Activated T-helper 2 cell treated with anti-CD3 and anti-CD28 coated beads, Interferon-gamma antibody, Interleukin-2, Interleukin-4, amounts not matched to agents 10 μg/mL and 5 μg/mL and 100 μg/mL, durations not matched to agents 14 hours and 24 hours and 36 hours (primary cell): ENCODE results near the gene IL10RB. TPM values are rescaled to one million over a fixed set of nuclear protein-coding genes. Genes with fewer than 3 reads are reported as not detected.
A peak's percentile ranks its signal among the peaks of the same experiment; 100 is the strongest.
"Not testable (repeated sequence)": the region's sequence is repeated elsewhere in the genome, so short reads cannot be mapped to it uniquely, and the experiment has no call there.

Source experiments
- DNase-seq: peaks from one replicate; pipeline ENCODE4 v3.0.0; 2021; ENCODE audit warnings: low spot score
- H3K27ac Mint-ChIP-seq: one replicate; pipeline ENCODE4 v1.8.0; 2021; ENCODE audit warnings: mixed read lengths
- H3K27me3 Mint-ChIP-seq: one replicate; pipeline ENCODE4 v1.8.0; 2021; ENCODE audit warnings: low read depth, mixed read lengths
- H3K36me3 Mint-ChIP-seq: one replicate; pipeline ENCODE4 v1.8.0; 2021; ENCODE audit warnings: low read depth, mixed read lengths
- H3K4me1 Mint-ChIP-seq: one replicate; pipeline ENCODE4 v1.8.0; 2021; ENCODE audit warnings: low read depth, mixed read lengths
- H3K4me3 Mint-ChIP-seq: one replicate; pipeline ENCODE4 v1.8.0; 2021; ENCODE audit warnings: low read depth, mild to moderate bottlenecking, moderate library complexity, mixed read lengths
- H3K9me3 Mint-ChIP-seq: one replicate; pipeline ENCODE4 v1.8.0; 2021; ENCODE audit warnings: mixed read lengths
- intact Hi-C: fragments of 100-400 bp; cut with micrococcal nuclease; formaldehyde crosslinking; loops from one replicate; pipeline ENCODE4 v1.15.1; 2023
- total RNA-seq: library from RNA; stranded (reverse); gene quantifications from 2 replicates; pipeline ENCODE4 v1.2.3, GENCODE V29; 2022

IL10RB gene
- 23.4 and 24.7 TPM in 2 replicates for total RNA-seq

GRCh38 chr21:33266050-33266788 lies at the start of gene IL10RB:
Gene IL10RB (plus strand): TSS chr21:33266367. CDS start chr21:33266466, 99 bp downstream.
- H3K27ac Mint-ChIP-seq: peak within 1 kb of the TSS; percentile 89
- peaks cover 66% of the 10 kb centered on the region for H3K36me3 Mint-ChIP-seq
- peak; percentile 62 for DNase-seq
- intact Hi-C loops: loop anchor here (2.0 to 5.0 kb wide), 3 partner anchors 59 to 169 kb away; partner anchors contain the start of gene IFNAR1
- H3K4me3 Mint-ChIP-seq: peak within 1 kb of the TSS; percentile 98
- no peaks in the 10 kb centered on the region for H3K27me3 Mint-ChIP-seq
- H3K4me1 Mint-ChIP-seq: peaks cover 32% of the 10 kb centered on the region
- H3K9me3 Mint-ChIP-seq: no peaks in the 10 kb centered on the region

- no peak for DNase-seq
- Mint-ChIP-seq H3K9me3 (peaks cover 12% of the 10 kb centered on the region), H3K27ac (no peak overlapping the region), H3K4me3 (no peak overlapping the region), H3K36me3 (peaks cover 18% of the 10 kb centered on the region), H3K27me3 (no peaks in the 10 kb centered on the region), H3K4me1 (peaks cover 58% of the 10 kb centered on the region)
- intact Hi-C loops: no loop called here
These were observed 49.0 kb upstream of the IL10RB start for GRCh38 chr21:33217138-33217520.

- Mint-ChIP-seq H3K27me3 (no peaks in the 10 kb centered on the region), H3K27ac (no peak overlapping the region), H3K4me1 (peaks cover 40% of the 10 kb centered on the region), H3K9me3 (peaks cover 12% of the 10 kb centered on the region), H3K4me3 (no peak overlapping the region), H3K36me3 (peaks cover 18% of the 10 kb centered on the region)
- DNase-seq: no peak
- intact Hi-C loops: no loop called here
These were observed 46.9 kb upstream of the IL10RB start for GRCh38 chr21:33219300-33219699.

DNA sequence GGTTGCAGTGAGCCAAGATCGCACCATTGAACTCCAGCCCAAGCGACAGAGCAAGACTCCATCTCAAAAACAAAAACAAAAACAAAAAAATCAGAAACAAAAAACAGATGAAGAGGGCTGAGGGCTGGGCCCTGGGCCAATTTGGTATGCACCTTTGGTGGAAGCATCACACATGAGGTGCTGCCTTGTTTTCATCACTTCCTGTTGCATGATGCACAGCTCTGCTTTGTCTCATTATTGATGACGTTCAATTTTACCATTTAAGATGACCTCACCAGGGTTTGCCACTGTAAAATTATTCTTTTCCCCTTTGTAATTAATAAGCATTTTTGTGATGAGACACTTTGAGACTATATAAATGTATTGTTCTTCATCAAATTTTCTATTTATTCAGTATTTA lies 46.2 kb upstream of the IL10RB start:
- H3K9me3 Mint-ChIP-seq: peaks cover 12% of the 10 kb centered on the region
- peaks cover 36% of the 10 kb centered on the region for H3K4me1 Mint-ChIP-seq
- H3K36me3 Mint-ChIP-seq: peaks cover 18% of the 10 kb centered on the region
- H3K27ac Mint-ChIP-seq: no peak overlapping the region
- DNase-seq: no peak
- intact Hi-C loops: no loop called here
- H3K27me3 Mint-ChIP-seq: no peaks in the 10 kb centered on the region
- no peak overlapping the region for H3K4me3 Mint-ChIP-seq

GRCh38 chr21:33225376-33225775 lies 40.8 kb upstream of the IL10RB start:
- intact Hi-C loops: loop anchor here (5.0 kb wide), 1 partner anchor 317 kb away; the partner anchor contains the start of genes GART and SON
- not testable (repeated sequence) for H3K27me3 Mint-ChIP-seq, H3K27ac Mint-ChIP-seq, H3K9me3 Mint-ChIP-seq, DNase-seq, H3K4me3 Mint-ChIP-seq
- H3K36me3 Mint-ChIP-seq: peaks cover 10% of the 10 kb centered on the region
- peaks cover 17% of the 10 kb centered on the region for H3K4me1 Mint-ChIP-seq

DNA sequence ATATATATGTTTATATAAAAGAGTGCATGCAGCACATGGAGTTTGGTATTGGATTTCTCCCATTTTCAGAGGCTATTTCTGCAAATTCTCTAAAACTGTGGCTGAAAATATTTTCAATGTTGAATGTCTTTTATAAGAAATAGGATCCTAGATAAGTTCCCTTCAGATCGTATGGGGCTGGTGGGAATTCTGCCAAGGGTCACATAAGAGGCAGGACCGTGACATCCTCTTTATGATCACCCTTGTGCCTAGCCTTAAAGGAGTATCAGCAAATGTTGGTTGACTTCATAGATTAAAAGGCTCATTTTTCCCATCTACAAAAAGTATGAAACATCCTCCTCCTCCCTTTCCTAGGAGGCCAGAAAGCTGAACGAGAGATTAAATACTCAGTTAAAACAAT lies 37.7 kb upstream of the IL10RB start:
- Mint-ChIP-seq H3K27ac (no peak overlapping the region), H3K27me3 (no peaks in the 10 kb centered on the region), H3K4me1 (peaks cover 33% of the 10 kb centered on the region), H3K9me3 (no peaks in the 10 kb centered on the region), H3K36me3 (peaks cover 14% of the 10 kb centered on the region), H3K4me3 (peak overlapping the region; percentile 21)
- no peak for DNase-seq
- intact Hi-C loops: loop anchor here (5.0 kb wide), 1 partner anchor 314 kb away; the partner anchor contains the start of genes GART and SON

- intact Hi-C loops: loop anchor here (5.0 kb wide), 1 partner anchor 313 kb away; the partner anchor contains the start of genes GART and SON
- Mint-ChIP-seq H3K36me3 (peaks cover 19% of the 10 kb centered on the region), H3K27ac (peak overlapping the region; percentile 65), H3K4me1 (peaks cover 38% of the 10 kb centered on the region), H3K9me3 (no peaks in the 10 kb centered on the region), H3K4me3 (peak overlapping the region; percentile 73), H3K27me3 (no peaks in the 10 kb centered on the region)
- DNase-seq: no peak
These were observed 36.9 kb upstream of the IL10RB start for GRCh38 chr21:33229099-33229783.

GRCh38 chr21:33229784-33230544 lies 36.2 kb upstream of the IL10RB start, which contains the start of gene IFNAR2:
Gene IFNAR2 (plus strand): TSS chr21:33229938. CDS start chr21:33241923, 11,985 bp downstream.
- intact Hi-C loops: loop anchor here (2.0 to 5.0 kb wide), 2 partner anchors 25 to 312 kb away; partner anchors contain the start of genes GART and SON
- H3K36me3 Mint-ChIP-seq: peaks cover 25% of the 10 kb centered on the region

DNA sequence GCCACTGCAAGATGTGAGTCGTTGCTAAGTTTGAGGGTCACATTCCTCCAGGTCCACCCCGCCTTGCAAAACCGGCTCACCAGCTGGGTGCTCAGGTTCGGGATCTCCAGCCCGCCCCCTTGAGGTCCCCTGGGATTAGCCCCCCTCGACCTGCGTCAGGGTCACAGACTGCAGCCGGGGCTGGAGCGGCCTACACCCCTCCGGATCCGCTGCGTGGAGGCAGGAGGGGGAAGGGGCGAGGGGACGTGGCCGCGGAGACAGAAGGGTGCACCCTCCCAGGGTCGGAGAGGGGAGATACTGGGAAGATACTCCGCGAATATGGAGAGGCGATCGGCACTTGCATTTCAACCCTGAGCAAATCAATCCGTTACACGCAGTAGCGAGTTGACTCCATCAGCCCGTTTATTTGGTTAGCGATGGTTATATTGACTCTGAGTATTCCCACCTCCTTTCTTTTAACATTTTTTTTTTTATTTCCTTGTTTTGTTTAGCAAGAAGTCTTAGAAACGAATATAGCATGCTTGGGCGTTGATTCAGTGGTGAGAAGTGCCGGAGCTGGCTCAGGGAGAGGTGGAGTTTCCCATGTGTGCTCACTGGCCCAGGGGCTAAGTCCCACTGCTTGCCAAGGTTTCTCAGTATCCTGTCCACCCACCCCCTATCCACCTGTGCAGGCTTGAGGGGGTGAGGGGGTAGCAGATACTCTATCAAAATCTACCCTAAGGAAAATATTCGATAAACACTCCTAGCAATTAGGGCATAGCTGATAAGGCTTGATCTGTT lies 35.4 kb upstream of the IL10RB start:
- no peaks in the 10 kb centered on the region for H3K9me3 Mint-ChIP-seq
- no peak for DNase-seq
- no peaks in the 10 kb centered on the region for H3K27me3 Mint-ChIP-seq
- H3K36me3 Mint-ChIP-seq: peaks cover 25% of the 10 kb centered on the region
- intact Hi-C loops: loop anchor here (1.0 to 2.0 kb wide), 3 partner anchors 14 to 150 kb away; no protein-coding TSS in a partner anchor
- peak overlapping the region; percentile 86 for H3K4me3 Mint-ChIP-seq
- peaks cover 45% of the 10 kb centered on the region for H3K4me1 Mint-ChIP-seq
- H3K27ac Mint-ChIP-seq: peak overlapping the region; percentile 74

More at GRCh38 chr21:33229784-33230544, 36.2 kb upstream of the IL10RB start, which contains the start of gene IFNAR2:
- Mint-ChIP-seq H3K4me3 (peak within 1 kb of the TSS; percentile 86), H3K9me3 (no peaks in the 10 kb centered on the region), H3K27me3 (no peaks in the 10 kb centered on the region), H3K27ac (peak within 1 kb of the TSS; percentile 74), H3K4me1 (peaks cover 44% of the 10 kb centered on the region)
- DNase-seq: peak; percentile 71

DNA sequence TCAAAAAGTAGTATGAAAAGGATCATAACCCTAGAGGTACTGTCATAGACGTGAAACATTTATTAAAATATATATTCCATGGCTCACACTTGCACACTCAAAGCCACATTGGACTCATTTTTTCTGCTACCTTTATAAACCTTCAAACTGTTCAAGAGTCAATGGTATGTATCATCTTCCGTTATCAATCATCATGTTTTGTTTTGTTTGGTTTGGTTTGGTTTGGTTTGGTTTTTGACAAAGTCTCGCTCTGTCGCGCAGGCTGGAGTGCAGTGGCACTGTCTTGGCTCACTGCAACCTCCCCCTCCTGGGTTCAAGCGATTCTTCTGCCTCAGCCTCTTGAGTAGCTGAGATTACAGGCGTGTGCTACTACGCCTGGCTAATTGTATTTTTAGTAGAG lies 34.6 kb upstream of the IL10RB start:
- Mint-ChIP-seq H3K4me1 (peaks cover 49% of the 10 kb centered on the region), H3K9me3 (no peaks in the 10 kb centered on the region), H3K27me3 (no peaks in the 10 kb centered on the region), H3K4me3 (peak overlapping the region; percentile 86), H3K36me3 (peaks cover 29% of the 10 kb centered on the region), H3K27ac (peak overlapping the region; percentile 74)
- DNase-seq: no peak
- intact Hi-C loops: loop anchor here (1.0 to 2.0 kb wide), 3 partner anchors 13 to 149 kb away; no protein-coding TSS in a partner anchor

DNA sequence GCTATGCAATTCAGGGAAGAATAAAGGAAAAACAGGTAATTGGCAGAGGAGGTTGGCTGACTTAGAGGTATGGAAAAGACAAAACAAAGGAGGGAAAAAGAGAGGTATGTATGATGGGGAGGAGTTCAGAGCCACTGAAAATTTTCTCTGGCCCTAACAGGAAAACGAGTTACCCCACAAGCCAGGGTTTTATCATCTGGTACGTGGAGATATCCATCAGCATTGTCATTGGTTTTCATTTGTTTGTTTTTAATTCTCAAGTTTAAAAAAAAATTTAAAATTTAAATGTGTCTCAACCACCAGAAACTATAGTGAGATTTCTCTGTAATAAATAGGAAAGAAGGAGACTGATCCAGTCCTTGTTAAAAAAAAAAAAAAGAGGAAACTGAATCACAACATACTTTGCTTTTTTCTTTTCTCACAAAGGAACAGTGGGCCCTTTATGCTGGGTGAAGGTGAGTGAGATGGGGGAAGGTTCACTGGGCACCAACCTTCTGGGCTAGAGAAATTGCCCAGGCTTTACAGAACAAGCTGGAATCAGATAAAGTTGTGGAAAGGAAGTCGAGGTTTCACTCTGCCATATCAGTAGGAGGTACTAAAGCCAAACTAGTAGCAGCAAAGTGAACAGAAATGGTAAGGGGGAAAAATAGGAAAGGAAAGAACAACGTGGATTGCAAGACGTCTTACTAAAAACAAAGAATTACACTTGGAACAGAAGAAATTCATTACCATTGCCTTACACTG lies 33.7 kb upstream of the IL10RB start:
- Mint-ChIP-seq H3K27me3 (no peaks in the 10 kb centered on the region), H3K4me1 (peaks cover 53% of the 10 kb centered on the region), H3K9me3 (no peaks in the 10 kb centered on the region), H3K27ac (peak overlapping the region; percentile 74), H3K4me3 (peak overlapping the region; percentile 86), H3K36me3 (peaks cover 36% of the 10 kb centered on the region)
- DNase-seq: no peak
- intact Hi-C loops: loop anchor here (1.0 kb wide), 1 partner anchor 24 kb away; no protein-coding TSS in a partner anchor
